HCT116 (cell line): Measurements from ENCODE around the gene U2AF2. TPM values are rescaled to one million over a fixed set of nuclear protein-coding genes. Genes with fewer than 3 reads are reported as not detected.

Experiments used
- ATAC-seq: fragments of 200-7000 bp; cut with Tn5 transposase; 2 replicates; pipeline ENCODE4 v1.9.1; 2020; ENCODE audit warnings: mild to moderate bottlenecking, moderate library complexity
- BruUV-seq: library from RNA; stranded (reverse); fragments of 400-500 nt; replicated peaks from 2 replicates; lab custom pipeline; 2021; lab: Mats Ljungman, UMichigan
- CTCF ChIA-PET: fragments of 300-600 bp; sonication (Branson Sonifier 250); formaldehyde crosslinking; loops from one replicate; lab custom pipeline; 2021; ENCODE audit warnings: antibody characterized with exemption; lab: Charles Lee
- POLR2A ChIA-PET: fragments of 300-600, 350-600 bp; sonication (Branson Sonifier 250); formaldehyde crosslinking; loops from one replicate; lab custom pipeline; 2021; ENCODE audit warnings: antibody characterized with exemption; lab: Charles Lee
- RAD21 ChIA-PET, 2 experiments: fragments of 300-600 bp; sonication (Branson Sonifier 250); formaldehyde crosslinking; loops; one replicate each; lab custom pipeline; 2023; ENCODE audit warnings: low total read pairs in 2 of 2; ENCODE audit not compliant: uncharacterized antibody in 2 of 2, unreplicated experiment in 2 of 2, low non-redundant PET in 1 of 2; lab: Charles Lee
- DNase-seq: peaks from one replicate; pipeline ENCODE4 v3.0.0-alpha.2; 2010; ENCODE audit warnings: low read depth, low spot score
- H2AFZ ChIP-seq: fragments of 200-600 bp; shearing (Covaris generic), sonication (generic); 2 replicates; pipeline ENCODE4 v1.6.1; 2017; ENCODE audit warnings: low read depth, mixed run types, mixed read lengths, antibody characterized with exemption, low read length; ENCODE audit not compliant: poor library complexity, severe bottlenecking
- H3K27ac ChIP-seq: 2 replicates; pipeline ENCODE4 v1.5.1; 2012; ENCODE audit warnings: low read depth, low read length
- H3K27me3 ChIP-seq: fragments of 200-600 bp; sonication (generic); 2 replicates; pipeline ENCODE4 v1.6.1; 2016; ENCODE audit warnings: mixed run types, low read length, mixed read lengths; ENCODE audit not compliant: insufficient read depth
- H3K36me3 ChIP-seq, 2 experiments: fragments of 200-500 bp in 1 of 2; fragments of 200-600 bp in 1 of 2; sonication (Bioruptor generic) in 1 of 2; sonication (generic) in 1 of 2; 2 replicates each; pipeline versions ENCODE4 v1.5.1 to v1.6.1; 2014 to 2016; ENCODE audit warnings: low read length in 2 of 2, inconsistent platforms in 1 of 2, mixed read lengths in 1 of 2, mixed run types in 1 of 2; ENCODE audit not compliant: insufficient read depth in 2 of 2, control insufficient read depth in 1 of 2
- H3K4me1 ChIP-seq, 2 experiments: fragments of 200-600 bp in 1 of 2; sonication (generic) in 1 of 2; 2 replicates each; pipeline versions ENCODE4 v1.5.1 to v1.6.1; 2012 to 2017; ENCODE audit warnings: low read length in 2 of 2, inconsistent platforms in 1 of 2, mild to moderate bottlenecking in 1 of 2, mixed read lengths in 1 of 2, mixed run types in 1 of 2, moderate library complexity in 1 of 2; ENCODE audit not compliant: insufficient read depth in 2 of 2, control insufficient read depth in 1 of 2
- H3K4me2 ChIP-seq: fragments of 200-600 bp; sonication (generic); 2 replicates; pipeline ENCODE4 v1.6.1; 2017; ENCODE audit warnings: mixed run types, low read length, mixed read lengths
- H3K4me3 ChIP-seq, 2 experiments: fragments of 200-600 bp in 1 of 2; sonication (generic) in 1 of 2; replicated peaks in 1 of 2; 2 replicates each; pipeline ENCODE4 v1.5.1; 2011 to 2016; ENCODE audit warnings: low read length in 2 of 2, control low read depth in 1 of 2, low read depth in 1 of 2, mild to moderate bottlenecking in 1 of 2, mixed read lengths in 1 of 2, mixed run types in 1 of 2
- H3K79me2 ChIP-seq: fragments of 200-600 bp; sonication (generic); 2 replicates; pipeline ENCODE4 v1.6.1; 2017; ENCODE audit warnings: mild to moderate bottlenecking, mixed run types, low read length, moderate library complexity, mixed read lengths; ENCODE audit not compliant: insufficient read depth
- H3K9ac ChIP-seq: fragments of 200-600 bp; sonication (generic); 2 replicates; pipeline ENCODE4 v1.6.1; 2016; ENCODE audit warnings: low read length, mixed read lengths
- H3K9me2 ChIP-seq: fragments of 200-600 bp; sonication (generic), shearing (Covaris generic); 2 replicates; pipeline ENCODE4 v1.6.1; 2017; ENCODE audit warnings: mixed run types, mild to moderate bottlenecking, moderate library complexity; ENCODE audit not compliant: insufficient read depth
- H3K9me3 ChIP-seq, 2 experiments: fragments of 200-500 bp in 1 of 2; fragments of 200-600 bp in 1 of 2; sonication (Bioruptor generic) in 1 of 2; sonication (generic) in 1 of 2; 2 replicates each; pipeline ENCODE4 v1.6.1; 2014 to 2017; ENCODE audit warnings: low read length in 2 of 2, mixed read lengths in 2 of 2, inconsistent platforms in 1 of 2, low read depth in 1 of 2, mild to moderate bottlenecking in 1 of 2, mixed run types in 1 of 2, moderate library complexity in 1 of 2; ENCODE audit not compliant: control insufficient read depth in 1 of 2, insufficient read depth in 1 of 2
- H4K20me1 ChIP-seq: fragments of 200-600 bp; sonication (generic), shearing (Covaris generic); 2 replicates; pipeline ENCODE4 v1.6.1; 2017; ENCODE audit warnings: mixed run types, mild to moderate bottlenecking, moderate library complexity; ENCODE audit not compliant: insufficient read depth
- CBX3 ChIP-seq: IDR thresholded peaks from 2 replicates; pipeline ENCODE4 v1.6.1; 2012; ENCODE audit warnings: low read depth
- CEBPB ChIP-seq: IDR thresholded peaks from 2 replicates; pipeline ENCODE4 v1.6.1; 2012; ENCODE audit warnings: low read depth
- CTCF ChIP-seq, 3 experiments: fragments of 200-600 bp in 1 of 3; sonication (generic) in 1 of 3; IDR thresholded peaks in 2 of 3; conservative IDR thresholded peaks in 1 of 3; 2 replicates each; pipeline ENCODE4 v1.5.1; 2012 to 2017; ENCODE audit warnings: low read depth in 2 of 3, low read length in 2 of 3, antibody characterized with exemption in 1 of 3, borderline replicate concordance in 1 of 3, control low read depth in 1 of 3, mild to moderate bottlenecking in 1 of 3, mixed read lengths in 1 of 3, mixed run types in 1 of 3, moderate library complexity in 1 of 3; ENCODE audit not compliant: insufficient read depth in 1 of 3
- EGR1 ChIP-seq: IDR thresholded peaks from 2 replicates; pipeline ENCODE4 v1.6.1; 2012; ENCODE audit warnings: low read depth
- EZH2 ChIP-seq: fragments of 200-600 bp; sonication (generic); IDR thresholded peaks from 2 replicates; pipeline ENCODE4 v1.6.1; 2017; ENCODE audit warnings: antibody characterized with exemption, mixed run types
- EZH2phosphoT487 ChIP-seq: fragments of 200-600 bp; IDR thresholded peaks from 2 replicates; pipeline ENCODE4 v1.6.1; 2018; ENCODE audit warnings: antibody characterized with exemption, borderline replicate concordance
- JUND ChIP-seq: IDR thresholded peaks from 2 replicates; pipeline ENCODE4 v1.6.1; 2012
- POLR2A ChIP-seq: IDR thresholded peaks from 2 replicates; pipeline ENCODE4 v1.7.0; 2011; ENCODE audit warnings: borderline replicate concordance; ENCODE audit not compliant: insufficient read depth, insufficient read length; ENCODE audit errors: extremely low read depth
- POLR2AphosphoS5 ChIP-seq: IDR thresholded peaks from 2 replicates; pipeline ENCODE4 v1.6.1; 2011; ENCODE audit warnings: mild to moderate bottlenecking, low read depth, low read length, moderate library complexity
- SIN3A ChIP-seq: IDR thresholded peaks from 2 replicates; pipeline ENCODE4 v1.6.1; 2012; ENCODE audit warnings: low read depth
- SP1 ChIP-seq: IDR thresholded peaks from 2 replicates; pipeline ENCODE4 v1.6.1; 2012; ENCODE audit warnings: low read depth
- TCF7L2 ChIP-seq: IDR thresholded peaks from 2 replicates; pipeline ENCODE4 v1.7.0; 2011; ENCODE audit warnings: borderline replicate concordance, inconsistent platforms; ENCODE audit not compliant: insufficient read depth, insufficient read length; ENCODE audit errors: extremely low read depth
- ZFX ChIP-seq: fragments of 450-650 bp; IDR thresholded peaks from 2 replicates; pipeline ENCODE4 v1.6.1; 2017
- intact Hi-C: fragments of 100-400 bp; cut with micrococcal nuclease; formaldehyde crosslinking; loops from 2 replicates; pipeline ENCODE4 v1.10.0; 2022
- total RNA-seq: library from RNA; stranded (reverse); gene quantifications from one replicate; pipeline ENCODE4 v1.2.1, GENCODE V29; 2021; ENCODE audit not compliant: unreplicated experiment
- TF ChIP-seq, protein P1 (sequence below): IDR thresholded peaks from 2 replicates; pipeline ENCODE4 v1.6.1; 2012; ENCODE audit warnings: low read depth

U2AF2 gene
- total RNA-seq, 1 experiment from 2014 or later: 259 TPM

DNA sequence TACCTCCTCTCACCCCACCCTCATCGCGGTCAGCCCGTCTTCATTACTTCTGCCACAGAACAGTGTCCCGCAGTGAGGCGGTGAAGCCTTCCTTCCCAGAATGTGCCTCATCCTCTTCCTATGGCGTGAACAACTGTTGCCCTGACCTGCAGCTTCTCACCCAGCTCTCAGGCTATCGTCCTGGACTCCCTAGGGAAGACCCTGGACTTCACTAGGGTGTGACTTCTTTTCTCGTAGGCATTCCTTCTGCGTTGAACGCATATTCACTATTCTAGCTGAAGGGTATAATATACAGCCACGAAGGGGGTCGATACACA is 48.4 kb upstream of the U2AF2 start:
- ChIA-PET CTCF (interaction anchor here (0.8 to 1.9 kb wide), 16 partner anchors 12 to 932 kb away, joined by 3 to 12 read pairs (median 4); partner anchors contain the start of gene ZNF784), POLR2A (interaction anchor here (0.8 to 1.3 kb wide), 5 partner anchors 14 to 199 kb away, joined by 3 to 5 read pairs (median 4); partner anchors contain the start of genes UBE2S, ZNF628 and ZNF784), RAD21 (interaction anchor here in 1 of 2 experiments (1.0 kb wide), 1 partner anchor 89 kb away, joined by 4 read pairs; no protein-coding TSS in a partner anchor)
- no peak for DNase-seq
- ATAC-seq: peak; percentile 0; the same call in 1 of the 2 replicates
- Histone ChIP-seq H2AFZ (no peak overlapping the region), H3K27ac (peak overlapping the region; percentile 98), H4K20me1 (no peaks in the 10 kb centered on the region), H3K79me2 (peaks cover 49% of the 10 kb centered on the region), H3K9ac (peak overlapping the region; percentile 92), H3K9me2 (no peaks in the 10 kb centered on the region), H3K4me2 (peak overlapping the region; percentile 86), H3K27me3 (no peaks in the 10 kb centered on the region), H3K36me3 (peaks cover 6 to 21% of the 10 kb centered on the region in 2 experiments; a peak in 2 of 4 replicates), H3K4me3 (peak overlapping the region; percentile 89 to 93), H3K9me3 (no peaks in the 10 kb centered on the region), H3K4me1 (peaks cover 20 to 35% of the 10 kb centered on the region in 2 experiments)
- TF ChIP-seq POLR2AphosphoS5 (0 out of 2 replicates have a peak, but pooled peaks have one; percentile 2), SP1 (no peak)
- intact Hi-C loops: loop anchor here (1.0 kb wide), 1 partner anchor 89 kb away; no protein-coding TSS in a partner anchor
- no TSS peak for BruUV-seq

DNA sequence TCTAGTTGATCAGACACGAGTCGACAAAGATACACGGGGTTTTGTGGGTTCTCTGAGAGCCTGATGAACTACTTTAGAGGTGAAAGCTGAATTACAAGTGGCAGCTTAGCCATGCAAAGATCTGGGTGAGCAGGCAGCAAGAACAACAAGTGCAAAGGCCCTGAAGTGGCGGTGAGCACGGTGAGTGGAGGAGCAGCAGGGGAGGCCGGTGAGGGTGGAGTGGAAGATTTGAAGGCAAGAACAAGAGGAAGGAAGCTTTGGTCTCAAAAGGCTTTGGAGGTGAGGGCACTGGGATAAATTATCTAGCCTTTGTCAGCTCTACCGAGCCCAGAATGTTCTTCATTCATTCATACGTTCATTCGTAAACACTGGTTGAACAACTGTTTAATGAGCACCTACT is 48.0 kb upstream of the U2AF2 start:
- H3K4me3 ChIP-seq: peak overlapping the region; percentile 89 to 93
- H3K9me2 ChIP-seq: no peaks in the 10 kb centered on the region
- H3K36me3 ChIP-seq: peaks cover 6 to 21% of the 10 kb centered on the region in 2 experiments; a peak in 2 of 4 replicates
- peaks cover 19 to 34% of the 10 kb centered on the region in 2 experiments for H3K4me1 ChIP-seq
- no peak for ATAC-seq
- no peak for TF ChIP-seq TCF7L2
- TF ChIP-seq CBX3: no peak
- TF ChIP-seq, protein P1, sequence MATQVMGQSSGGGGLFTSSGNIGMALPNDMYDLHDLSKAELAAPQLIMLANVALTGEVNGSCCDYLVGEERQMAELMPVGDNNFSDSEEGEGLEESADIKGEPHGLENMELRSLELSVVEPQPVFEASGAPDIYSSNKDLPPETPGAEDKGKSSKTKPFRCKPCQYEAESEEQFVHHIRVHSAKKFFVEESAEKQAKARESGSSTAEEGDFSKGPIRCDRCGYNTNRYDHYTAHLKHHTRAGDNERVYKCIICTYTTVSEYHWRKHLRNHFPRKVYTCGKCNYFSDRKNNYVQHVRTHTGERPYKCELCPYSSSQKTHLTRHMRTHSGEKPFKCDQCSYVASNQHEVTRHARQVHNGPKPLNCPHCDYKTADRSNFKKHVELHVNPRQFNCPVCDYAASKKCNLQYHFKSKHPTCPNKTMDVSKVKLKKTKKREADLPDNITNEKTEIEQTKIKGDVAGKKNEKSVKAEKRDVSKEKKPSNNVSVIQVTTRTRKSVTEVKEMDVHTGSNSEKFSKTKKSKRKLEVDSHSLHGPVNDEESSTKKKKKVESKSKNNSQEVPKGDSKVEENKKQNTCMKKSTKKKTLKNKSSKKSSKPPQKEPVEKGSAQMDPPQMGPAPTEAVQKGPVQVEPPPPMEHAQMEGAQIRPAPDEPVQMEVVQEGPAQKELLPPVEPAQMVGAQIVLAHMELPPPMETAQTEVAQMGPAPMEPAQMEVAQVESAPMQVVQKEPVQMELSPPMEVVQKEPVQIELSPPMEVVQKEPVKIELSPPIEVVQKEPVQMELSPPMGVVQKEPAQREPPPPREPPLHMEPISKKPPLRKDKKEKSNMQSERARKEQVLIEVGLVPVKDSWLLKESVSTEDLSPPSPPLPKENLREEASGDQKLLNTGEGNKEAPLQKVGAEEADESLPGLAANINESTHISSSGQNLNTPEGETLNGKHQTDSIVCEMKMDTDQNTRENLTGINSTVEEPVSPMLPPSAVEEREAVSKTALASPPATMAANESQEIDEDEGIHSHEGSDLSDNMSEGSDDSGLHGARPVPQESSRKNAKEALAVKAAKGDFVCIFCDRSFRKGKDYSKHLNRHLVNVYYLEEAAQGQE: no peak
- TF ChIP-seq SP1: no peak
- no peak for TF ChIP-seq JUND
- no peak for TF ChIP-seq CEBPB
- no peak for TF ChIP-seq SIN3A
- TF ChIP-seq EZH2: no peak
- TF ChIP-seq EZH2phosphoT487: no peak
- TF ChIP-seq POLR2A: no peak
- no peak for TF ChIP-seq EGR1
- no peak for TF ChIP-seq CTCF (IDR thresholded peaks at IDR 0.05 in 2 of 3, conservative IDR thresholded peaks at IDR 0.05 in 1 of 3; ENCODE audit: borderline replicate concordance in 1 of 3, insufficient read depth in 1 of 3, low read depth in 2 of 3, low read length in 2 of 3)
- TF ChIP-seq ZFX: no peak
- peak overlapping the region; percentile 98 for H3K27ac ChIP-seq
- H3K9me3 ChIP-seq: no peaks in the 10 kb centered on the region
- H3K4me2 ChIP-seq: peak overlapping the region; percentile 86
- no peaks in the 10 kb centered on the region for H4K20me1 ChIP-seq
- ChIA-PET POLR2A (interaction anchor here (0.8 to 1.3 kb wide), 5 partner anchors 13 to 199 kb away, joined by 3 to 5 read pairs (median 4); partner anchors contain the start of genes UBE2S, ZNF628 and ZNF784), RAD21 (interaction anchor here in 1 of 2 experiments (1.0 kb wide), 1 partner anchor 89 kb away, joined by 4 read pairs; no protein-coding TSS in a partner anchor), CTCF (interaction anchor here (0.6 to 1.9 kb wide), 14 partner anchors 11 to 275 kb away, joined by 3 to 12 read pairs (median 4); partner anchors contain the start of gene ZNF784)
- BruUV-seq: TSS peak; percentile 34
- peaks cover 50% of the 10 kb centered on the region for H3K79me2 ChIP-seq
- H3K27me3 ChIP-seq: no peaks in the 10 kb centered on the region
- DNase-seq: no peak
- peak overlapping the region; percentile 92 for H3K9ac ChIP-seq
- intact Hi-C loops: loop anchor here (1.0 kb wide), 1 partner anchor 90 kb away; no protein-coding TSS in a partner anchor
- no peak overlapping the region for H2AFZ ChIP-seq
